Trophoblast cell (in vitro differentiated cells and primary cell): ENCODE measurements around the gene CTSL.

Source experiments
- DNase-seq, 2 donors: peaks; one replicate each; pipeline ENCODE4 v3.0.0-alpha.2; 2016
- H2AFZ ChIP-seq: 2 replicates; pipeline ENCODE4 v1.6.1; 2013; ENCODE audit warnings: low read length, moderate library complexity, mild to moderate bottlenecking; ENCODE audit not compliant: insufficient read depth, poor library complexity
- H2AK5ac ChIP-seq: 2 replicates; pipeline ENCODE4 v1.6.1; 2013; ENCODE audit warnings: mild to moderate bottlenecking, low read length
- H2BK120ac ChIP-seq: 2 replicates; pipeline ENCODE4 v1.6.1; 2013; ENCODE audit warnings: low read length, mild to moderate bottlenecking, moderate library complexity; ENCODE audit not compliant: insufficient read depth, poor library complexity
- H2BK12ac ChIP-seq: 2 replicates; pipeline ENCODE4 v1.6.1; 2013; ENCODE audit warnings: mild to moderate bottlenecking, low read length, moderate library complexity
- H2BK5ac ChIP-seq: 2 replicates; pipeline ENCODE4 v1.6.1; 2013; ENCODE audit warnings: low read length, low read depth, moderate library complexity, mild to moderate bottlenecking; ENCODE audit not compliant: poor library complexity
- H3K14ac ChIP-seq: 2 replicates; pipeline ENCODE4 v1.6.1; 2013; ENCODE audit warnings: mild to moderate bottlenecking, low read length
- H3K18ac ChIP-seq: 2 replicates; pipeline ENCODE4 v1.6.1; 2013; ENCODE audit warnings: mild to moderate bottlenecking, low read length
- H3K23ac ChIP-seq: 2 replicates; pipeline ENCODE4 v1.6.1; 2013; ENCODE audit warnings: low read length
- H3K27ac ChIP-seq: 2 replicates; pipeline ENCODE4 v1.5.1; 2013; ENCODE audit warnings: low read depth, mild to moderate bottlenecking, inconsistent platforms, low read length, moderate library complexity
- H3K27me3 ChIP-seq: 2 replicates; pipeline ENCODE4 v1.6.1; 2013; ENCODE audit warnings: inconsistent platforms, mild to moderate bottlenecking, low read length, moderate library complexity; ENCODE audit not compliant: insufficient read depth
- H3K36me3 ChIP-seq, 2 experiments: 1 replicate in 1 of 2; 2 replicates in 1 of 2; pipeline ENCODE4 v1.6.1; 2013; ENCODE audit warnings: low read length in 2 of 2, mild to moderate bottlenecking in 2 of 2, moderate library complexity in 1 of 2; ENCODE audit not compliant: insufficient read depth in 2 of 2, control insufficient read depth in 1 of 2
- H3K4ac ChIP-seq: 2 replicates; pipeline ENCODE4 v1.6.1; 2013; ENCODE audit warnings: low read depth, mild to moderate bottlenecking, low read length, moderate library complexity
- H3K4me1 ChIP-seq, 2 experiments: 1 replicate in 1 of 2; 2 replicates in 1 of 2; pipeline ENCODE4 v1.6.1; 2013; ENCODE audit warnings: low read length in 2 of 2, mild to moderate bottlenecking in 2 of 2, moderate library complexity in 1 of 2; ENCODE audit not compliant: insufficient read depth in 2 of 2, control insufficient read depth in 1 of 2
- H3K4me2 ChIP-seq: 2 replicates; pipeline ENCODE4 v1.6.1; 2013; ENCODE audit warnings: inconsistent platforms, mild to moderate bottlenecking, low read length, moderate library complexity
- H3K4me3 ChIP-seq: 2 replicates; pipeline ENCODE4 v1.5.1; 2013; ENCODE audit warnings: mild to moderate bottlenecking, low read depth, low read length, inconsistent platforms
- H3K79me1 ChIP-seq: one replicate; pipeline ENCODE4 v1.6.1; 2013; ENCODE audit warnings: low read length
- H3K79me2 ChIP-seq: 2 replicates; pipeline ENCODE4 v1.6.1; 2013; ENCODE audit warnings: low read length, mild to moderate bottlenecking; ENCODE audit not compliant: control insufficient read depth, insufficient read depth, poor library complexity
- H3K9ac ChIP-seq: 2 replicates; pipeline ENCODE4 v1.6.1; 2013; ENCODE audit warnings: mild to moderate bottlenecking, low read length
- H3K9me3 ChIP-seq: 2 replicates; pipeline ENCODE4 v1.6.1; 2013; ENCODE audit warnings: low read depth, mild to moderate bottlenecking, control low read depth, inconsistent platforms, low read length; ENCODE audit not compliant: insufficient read depth
- H4K12ac ChIP-seq: 2 replicates; pipeline ENCODE4 v1.6.1; 2013; ENCODE audit warnings: low read depth, mild to moderate bottlenecking, low read length, moderate library complexity
- H4K8ac ChIP-seq: 2 replicates; pipeline ENCODE4 v1.6.1; 2013; ENCODE audit warnings: low read depth, mild to moderate bottlenecking, low read length, moderate library complexity
- H4K91ac ChIP-seq: one replicate; pipeline ENCODE4 v1.6.1; 2013; ENCODE audit warnings: low read depth, mild to moderate bottlenecking, low read length, moderate library complexity
- WGBS: extraction: QIAGEN DNeasy Blood & Tissue Kit; methylation state at CpG from one replicate; pipeline ENCODE4 v1.1.7; 2013; ENCODE audit warnings: missing lambda C conversion rate; ENCODE audit not compliant: insufficient read length, insufficient coverage; ENCODE audit errors: extremely low coverage; 5-methylcytosine and 5-hydroxymethylcytosine counted together

Gene CTSL

DNA sequence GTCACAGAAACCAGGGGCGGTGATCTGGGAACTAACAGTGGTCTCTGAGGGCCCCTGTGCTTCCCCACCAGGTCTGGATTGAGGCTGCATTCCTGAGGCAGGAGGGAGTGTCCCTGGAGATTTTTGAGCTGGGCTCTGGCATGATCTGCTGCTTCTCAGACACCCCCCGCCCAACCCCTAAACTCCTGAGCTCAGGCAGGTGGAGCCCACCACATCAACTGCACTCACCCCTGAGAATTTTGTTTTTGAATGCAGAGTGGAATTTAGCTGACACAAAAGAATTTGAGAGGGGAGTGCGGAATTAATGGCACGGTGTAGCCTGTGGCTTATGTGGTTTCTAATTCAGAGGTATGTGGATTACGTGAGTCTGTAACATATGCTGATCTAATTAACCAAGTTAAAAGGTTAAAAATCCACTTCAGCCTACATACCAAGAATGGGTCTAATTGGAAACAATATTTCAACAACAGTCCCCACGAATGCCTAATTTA is 23.9 kb upstream of the CTSL start:
- Histone ChIP-seq H3K9ac (no peak overlapping the region), H2BK12ac (peak overlapping the region; percentile 25), H3K4me3 (no peak overlapping the region), H4K91ac (peak overlapping the region; percentile 58), H3K4ac (no peak overlapping the region), H3K14ac (peak overlapping the region; percentile 23), H2AK5ac (no peak overlapping the region), H2BK120ac (peak overlapping the region; percentile 56), H2AFZ (no peak overlapping the region), H3K79me1 (peaks cover 26% of the 10 kb centered on the region), H3K18ac (peak overlapping the region; percentile 26), H3K36me3 (peaks cover 21 to 26% of the 10 kb centered on the region in 2 experiments), H3K79me2 (peaks cover 4% of the 10 kb centered on the region), H3K4me1 (peaks cover 21 to 24% of the 10 kb centered on the region in 2 experiments), H3K23ac (no peak overlapping the region), H3K4me2 (peak overlapping the region; percentile 58), H4K8ac (peak overlapping the region; percentile 8), H4K12ac (no peak overlapping the region), H3K9me3 (peaks cover 3% of the 10 kb centered on the region), H3K27ac (peak overlapping the region; percentile 93), H3K27me3 (no peaks in the 10 kb centered on the region), H2BK5ac (peak overlapping the region; percentile 55)
- DNase-seq = peak in 1 of 2 donors; percentile 56
- no CpG with 5 or more reads among the region's 6 CpGs for WGBS

DNA sequence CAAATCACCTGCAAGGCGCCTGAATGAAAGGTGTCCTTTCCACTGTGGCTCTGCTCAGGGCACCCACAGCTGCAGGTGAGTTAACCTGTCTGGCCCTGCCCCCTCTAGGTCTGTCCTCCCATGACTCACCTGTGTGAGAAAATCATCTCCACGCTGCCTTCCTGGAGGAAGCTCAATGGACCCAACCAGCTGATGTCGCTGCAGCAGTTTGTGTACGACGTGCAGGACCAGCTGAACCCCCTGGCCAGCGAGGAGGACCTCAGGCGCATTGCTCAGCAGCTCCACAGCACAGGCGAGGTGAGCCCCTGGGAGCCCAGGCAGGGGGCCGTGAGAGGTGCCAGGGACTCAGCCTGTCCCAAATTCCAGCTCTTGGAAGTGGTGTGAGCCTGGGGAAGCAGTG is 23.0 kb upstream of the CTSL start:
- Histone ChIP-seq H3K14ac (peak overlapping the region; percentile 85), H3K36me3 (peaks cover 25 to 26% of the 10 kb centered on the region in 2 experiments), H3K79me2 (peaks cover 4% of the 10 kb centered on the region), H3K9ac (no peak overlapping the region), H2BK120ac (peak overlapping the region; percentile 87), H2BK12ac (peak overlapping the region; percentile 83), H3K4me2 (no peak overlapping the region), H2AFZ (no peak overlapping the region), H4K12ac (no peak overlapping the region), H3K79me1 (peaks cover 26% of the 10 kb centered on the region), H3K4me3 (no peak overlapping the region), H3K27me3 (no peaks in the 10 kb centered on the region), H3K4ac (peak overlapping the region; percentile 73), H3K23ac (no peak overlapping the region), H2BK5ac (peak overlapping the region; percentile 81), H4K91ac (peak overlapping the region; percentile 93), H4K8ac (peak overlapping the region; percentile 79), H2AK5ac (peak overlapping the region; percentile 95), H3K4me1 (peaks cover 21 to 24% of the 10 kb centered on the region in 2 experiments), H3K27ac (peak overlapping the region; percentile 93), H3K9me3 (peaks cover 3% of the 10 kb centered on the region), H3K18ac (peak overlapping the region; percentile 54)
- no CpG with 5 or more reads among the region's 9 CpGs for WGBS
- DNase-seq = peak; percentile 78 to 80

DNA sequence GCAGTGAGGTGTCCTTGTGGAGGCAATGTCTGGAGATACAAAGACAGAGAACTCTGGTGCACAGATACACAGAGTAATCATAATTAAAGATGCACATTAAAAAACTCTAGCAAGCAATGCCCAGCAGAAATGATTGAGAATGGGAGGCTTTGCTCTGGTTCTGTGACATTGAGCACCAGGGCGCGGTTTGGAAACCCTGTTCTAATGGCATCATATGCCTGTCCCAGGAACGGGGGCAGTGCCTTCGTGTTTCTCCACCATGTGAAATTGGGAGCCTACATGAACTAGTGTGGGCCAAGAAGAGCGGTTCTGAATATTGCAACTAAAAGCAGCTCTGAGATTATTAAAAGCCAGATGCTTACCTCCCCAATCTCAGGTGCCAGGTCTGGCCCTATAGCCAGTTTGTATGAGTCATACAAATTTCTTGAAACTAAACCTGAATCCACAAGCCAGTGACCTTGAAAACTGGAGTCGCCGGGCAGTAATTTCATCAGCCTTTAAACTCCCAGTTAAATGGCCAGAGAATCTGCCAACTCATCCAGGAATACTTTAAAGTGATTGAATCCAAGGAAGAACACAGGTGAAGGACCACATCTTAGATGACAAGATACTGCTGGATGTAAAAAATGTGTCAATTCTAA is 22.2 kb upstream of the CTSL start:
- Histone ChIP-seq H3K4me2 (no peak overlapping the region), H3K4me3 (no peak overlapping the region)
- WGBS = no CpG with 5 or more reads among the region's 7 CpGs

DNA sequence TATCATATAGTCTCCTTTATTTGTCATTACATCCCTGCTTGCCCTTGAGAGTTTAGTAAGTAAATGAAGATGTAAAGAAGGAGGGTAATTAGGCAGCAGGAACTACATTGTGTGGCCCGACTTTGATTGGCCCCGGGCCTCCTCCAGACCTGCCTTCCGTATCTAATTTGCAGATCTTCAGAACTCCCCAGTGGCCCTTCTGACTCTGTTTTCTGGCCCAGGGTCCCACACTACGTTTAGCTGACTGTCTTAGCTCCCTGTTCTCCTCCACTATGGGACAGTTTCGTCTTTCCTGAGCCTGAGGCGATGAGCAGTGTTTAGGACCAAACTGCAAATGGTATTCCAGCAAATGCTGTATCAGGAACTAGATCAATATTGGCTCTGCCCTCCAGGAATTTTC is 21.6 kb upstream of the CTSL start:
- peak overlapping the region; percentile 53 for H4K91ac ChIP-seq
- H3K4me2 ChIP-seq = no peak overlapping the region
- H3K4me3 ChIP-seq = no peak overlapping the region
- H3K27ac ChIP-seq = peak overlapping the region; percentile 93
- peak overlapping the region; percentile 23 for H2BK12ac ChIP-seq
- WGBS = no CpG with 5 or more reads among the region's 6 CpGs
- no peak overlapping the region for H3K9ac ChIP-seq
- peaks cover 26% of the 10 kb centered on the region for H3K79me1 ChIP-seq
- H3K23ac ChIP-seq = no peak overlapping the region
- H3K36me3 ChIP-seq = peaks cover 21 to 23% of the 10 kb centered on the region in 2 experiments
- peaks cover 4% of the 10 kb centered on the region for H3K79me2 ChIP-seq
- H4K8ac ChIP-seq = peak overlapping the region; percentile 37
- peaks cover 21 to 24% of the 10 kb centered on the region in 2 experiments for H3K4me1 ChIP-seq
- no peak overlapping the region for H3K18ac ChIP-seq
- peaks cover 3% of the 10 kb centered on the region for H3K9me3 ChIP-seq
- DNase-seq = no peak
- no peaks in the 10 kb centered on the region for H3K27me3 ChIP-seq
- H2AK5ac ChIP-seq = peak overlapping the region; percentile 15
- peak overlapping the region; percentile 73 for H2BK5ac ChIP-seq
- H2AFZ ChIP-seq = no peak overlapping the region
- H3K14ac ChIP-seq = no peak overlapping the region
- H3K4ac ChIP-seq = no peak overlapping the region
- peak overlapping the region; percentile 47 for H2BK120ac ChIP-seq
- H4K12ac ChIP-seq = no peak overlapping the region

More for the DNA sequence above, 22.2 kb upstream of the CTSL start:
- peak overlapping the region; percentile 87 for H2BK120ac ChIP-seq
- no peak overlapping the region for H3K9ac ChIP-seq
- no peak overlapping the region for H3K23ac ChIP-seq
- peaks cover 3% of the 10 kb centered on the region for H3K9me3 ChIP-seq
- H3K27ac ChIP-seq = peak overlapping the region; percentile 93
- H3K79me2 ChIP-seq = peaks cover 4% of the 10 kb centered on the region
- H2BK12ac ChIP-seq = peak overlapping the region; percentile 83
- no peak for DNase-seq
- H2AFZ ChIP-seq = no peak overlapping the region
- peak overlapping the region; percentile 79 for H4K8ac ChIP-seq
- peaks cover 21 to 24% of the 10 kb centered on the region in 2 experiments for H3K4me1 ChIP-seq
- peak overlapping the region; percentile 85 for H3K14ac ChIP-seq
- H4K12ac ChIP-seq = no peak overlapping the region
- H2BK5ac ChIP-seq = peak overlapping the region; percentile 81
- H3K27me3 ChIP-seq = no peaks in the 10 kb centered on the region
- peak overlapping the region; percentile 93 for H4K91ac ChIP-seq
- peak overlapping the region; percentile 54 for H3K18ac ChIP-seq
- H3K36me3 ChIP-seq = peaks cover 21 to 23% of the 10 kb centered on the region in 2 experiments
- no peak overlapping the region for H3K4ac ChIP-seq
- peaks cover 26% of the 10 kb centered on the region for H3K79me1 ChIP-seq
- H2AK5ac ChIP-seq = peak overlapping the region; percentile 95
